Activated CD8-positive, alpha-beta memory T cell treated with anti-CD3 and anti-CD28 coated beads, Interleukin-2, amount 50 U/mL, for 4 hours (primary cell): ENCODE data around the gene DAP.
"Not testable (repeated sequence)": the region's sequence is repeated elsewhere in the genome, so short reads cannot be mapped to it uniquely, and the experiment has no call there.

Experiments
- DNase-seq: peaks from one replicate; pipeline ENCODE4 v3.0.0-alpha.2; 2020

The DAP gene, protein sequence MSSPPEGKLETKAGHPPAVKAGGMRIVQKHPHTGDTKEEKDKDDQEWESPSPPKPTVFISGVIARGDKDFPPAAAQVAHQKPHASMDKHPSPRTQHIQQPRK

GRCh38 chr5:10761185-10761932 is at the start of gene DAP:
TSS of gene DAP (minus strand) at chr5:10761234. CDS start at chr5:10761068, 166 bp downstream.
- DNase-seq = peak; percentile 91

DNA sequence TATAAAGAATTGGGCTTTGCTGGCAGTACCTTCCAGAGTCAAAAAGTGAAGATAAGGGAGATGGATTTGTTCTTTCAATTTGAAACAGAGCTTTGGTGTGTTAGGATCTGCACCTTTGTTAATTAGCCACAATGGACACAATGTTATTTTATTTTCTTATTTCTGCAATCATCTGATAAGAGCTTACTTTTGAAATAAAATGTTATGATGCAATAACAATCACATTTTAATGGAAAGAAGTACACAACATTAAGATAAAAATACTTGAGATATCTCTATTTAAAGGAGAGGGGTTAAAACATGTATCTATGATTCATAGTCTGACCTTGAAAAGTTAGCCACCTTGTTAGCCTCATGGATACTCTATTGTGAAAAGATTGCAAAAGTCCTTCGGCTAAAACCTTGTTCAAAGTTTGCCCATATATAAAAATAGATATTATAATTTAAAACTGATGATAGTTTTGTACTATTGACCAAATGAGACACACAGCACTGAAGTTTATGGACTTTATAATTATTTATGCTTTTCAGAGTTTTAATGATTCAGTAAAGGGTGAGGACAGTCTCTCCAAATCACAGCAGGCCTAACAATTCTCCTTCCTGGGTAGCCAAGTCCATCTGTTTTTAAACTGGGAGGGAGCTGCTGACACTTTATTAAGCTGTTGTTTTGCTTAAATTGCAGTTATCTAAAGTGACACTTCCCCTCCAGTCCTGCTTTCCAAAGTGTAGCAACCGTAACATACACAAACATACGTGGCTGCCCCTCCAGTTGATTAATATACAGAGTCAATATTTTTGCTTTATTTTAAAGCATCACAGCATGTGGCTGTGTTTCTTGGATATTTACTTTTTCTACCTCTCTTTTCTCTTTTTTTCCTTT is 47.6 kb upstream of the DAP start:
- no peak for DNase-seq

DNA sequence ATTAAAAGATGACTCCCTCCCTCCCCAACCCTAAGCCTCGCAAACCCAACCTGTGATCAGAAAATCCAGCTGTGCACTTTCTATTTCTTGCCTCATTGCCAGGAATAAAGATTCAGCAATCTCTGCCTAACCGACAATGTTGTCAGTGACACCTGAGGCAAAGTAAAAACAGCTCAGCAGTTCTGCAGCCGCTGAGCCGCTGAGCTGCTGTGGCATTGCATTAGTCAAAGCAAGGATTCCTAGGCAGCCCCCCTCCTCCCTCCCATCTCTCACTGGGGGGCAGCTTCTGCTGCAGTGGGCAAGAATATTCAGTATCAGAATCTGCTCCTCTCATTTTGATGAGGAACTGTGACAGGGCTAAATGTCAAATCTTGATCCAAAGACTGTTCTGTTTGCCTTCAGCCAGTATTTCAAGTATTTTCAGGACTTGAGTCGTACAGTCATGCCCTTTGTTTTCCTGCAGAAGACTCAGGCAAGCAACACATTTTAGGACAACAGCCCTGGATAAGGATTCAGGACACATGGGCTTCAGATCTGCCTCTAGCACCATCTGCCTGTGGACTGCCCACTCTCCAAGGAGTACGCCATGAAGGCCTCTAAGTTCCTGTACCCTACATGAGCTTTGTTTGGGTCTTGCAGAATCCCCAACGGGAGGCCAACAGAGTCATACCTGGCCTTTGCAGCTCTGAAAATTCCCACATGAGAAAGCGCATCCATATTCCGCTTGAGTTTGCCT is 41.1 kb upstream of the DAP start:
- no peak for DNase-seq

DNA sequence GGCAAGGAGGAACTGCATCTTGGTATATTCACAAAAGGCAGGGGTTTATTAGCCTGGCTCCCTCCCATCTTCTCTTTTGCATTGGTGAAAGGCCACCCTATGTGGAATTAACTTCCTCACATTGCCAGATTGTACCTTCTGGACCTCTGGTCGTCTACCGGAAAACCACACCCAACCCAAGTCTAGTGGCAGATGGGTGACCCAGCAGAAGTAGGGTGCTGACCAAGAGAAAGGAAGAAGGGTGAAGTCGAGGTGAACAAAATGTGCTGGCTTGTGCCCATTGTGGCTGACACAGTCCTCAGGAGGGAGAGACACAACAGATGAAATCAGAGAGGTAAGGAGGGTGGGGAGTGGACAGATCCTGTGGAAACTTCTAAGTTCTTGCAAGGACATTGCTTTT is 39.8 kb upstream of the DAP start:
- no peak for DNase-seq

DNA sequence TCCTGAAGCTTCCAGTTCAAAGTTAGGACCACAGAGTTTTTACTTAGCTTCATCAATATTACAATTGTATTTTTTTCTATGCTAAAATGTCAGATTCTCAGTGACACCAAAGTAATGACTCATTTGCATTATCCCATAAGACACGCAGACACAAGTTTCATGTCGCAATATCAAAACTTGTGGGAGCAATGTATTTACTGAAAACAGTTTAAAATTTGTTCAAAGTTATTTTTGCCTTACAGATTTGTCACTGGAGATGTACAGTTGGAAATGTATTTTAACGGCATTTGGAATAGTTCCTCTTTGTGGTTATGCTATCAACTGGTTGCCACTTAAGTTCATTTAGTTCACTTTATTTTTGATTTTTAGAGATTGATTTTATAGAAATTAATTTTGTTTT is 36.2 kb upstream of the DAP start:
- no peak for DNase-seq

DNA sequence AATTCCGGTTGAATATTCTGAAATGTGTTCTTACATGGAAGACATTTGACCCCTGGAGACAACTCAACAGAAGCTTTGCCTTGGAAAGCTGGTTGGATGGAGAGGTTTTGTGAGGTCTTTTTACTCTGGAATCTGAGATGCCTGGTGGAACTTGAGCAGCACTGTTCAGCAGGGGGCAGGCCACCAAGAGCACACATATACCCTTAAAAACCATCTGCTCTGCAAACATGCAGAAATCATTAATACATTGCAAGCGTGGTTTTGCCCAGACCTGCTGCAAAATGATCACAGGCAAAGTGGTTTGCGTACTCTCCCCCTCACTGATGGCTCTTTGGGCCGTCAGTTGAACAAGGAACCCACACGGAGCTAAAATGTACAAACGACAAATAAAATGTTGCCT is 32.8 kb upstream of the DAP start:
- DNase-seq = no peak

DNA sequence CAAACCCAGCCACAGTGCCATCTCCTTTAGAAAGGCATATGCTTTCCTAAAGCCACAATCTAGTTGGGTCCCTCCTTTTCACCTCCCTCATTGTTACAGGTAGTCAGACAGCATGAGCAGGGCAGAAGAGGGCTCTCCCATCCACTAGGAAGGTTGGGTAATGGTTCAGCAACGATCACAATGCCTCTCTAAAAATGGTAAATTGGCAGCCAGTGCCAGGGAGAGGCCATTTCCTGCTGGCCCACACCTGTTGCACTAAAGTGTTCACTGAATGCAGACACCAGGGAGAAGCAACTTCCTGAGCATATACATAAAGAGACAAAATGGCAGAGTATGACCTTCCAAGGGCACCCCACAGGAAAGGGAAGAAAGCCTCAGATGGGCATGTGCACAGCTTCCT is 31.3 kb upstream of the DAP start:
- no peak for DNase-seq

- DNase-seq = no peak
Observed at GRCh38 chr5:10789726-10790125, 28.7 kb upstream of the DAP start.

DNA sequence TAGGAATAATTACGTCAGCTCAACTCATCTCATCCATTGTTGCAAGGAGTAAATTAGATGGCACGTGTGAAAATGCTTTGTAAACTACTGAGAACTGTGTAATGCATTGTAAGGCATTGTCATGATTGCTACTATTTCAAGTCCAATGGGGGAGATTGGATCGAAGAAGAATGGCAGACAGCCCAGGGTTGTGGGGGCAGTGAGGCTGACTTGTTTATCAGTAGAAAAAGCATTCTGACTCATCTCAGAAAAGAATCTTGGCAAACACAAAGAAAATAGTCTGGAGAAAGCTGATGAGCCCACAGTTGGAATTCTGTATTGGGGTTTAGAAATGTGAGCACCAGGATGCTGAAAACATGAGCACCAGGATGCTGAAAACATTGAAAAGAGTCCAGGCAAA is 28.0 kb upstream of the DAP start:
- no peak for DNase-seq

DNA sequence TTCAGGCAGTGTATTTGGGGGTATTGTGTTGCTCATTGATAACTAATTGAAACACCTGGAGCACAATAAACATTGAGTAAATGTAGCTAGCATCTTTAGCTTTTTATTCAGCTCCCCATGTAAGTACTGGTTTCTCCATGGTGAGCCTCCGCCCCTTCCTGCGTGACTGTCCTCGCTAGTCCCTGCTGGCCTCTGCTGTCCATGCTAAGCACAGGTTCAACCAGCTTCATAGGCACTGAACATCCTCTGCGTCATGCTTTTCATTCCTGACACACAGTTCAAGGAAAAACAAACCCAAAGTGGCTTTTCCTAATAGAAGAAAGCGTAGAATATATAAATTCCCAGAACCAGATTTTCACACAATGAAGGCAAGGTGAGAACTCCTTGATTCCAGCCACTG is 27.3 kb upstream of the DAP start:
- no peak for DNase-seq

- DNase-seq = no peak
Observed at GRCh38 chr5:10786835-10787234, 25.8 kb upstream of the DAP start.

DNA sequence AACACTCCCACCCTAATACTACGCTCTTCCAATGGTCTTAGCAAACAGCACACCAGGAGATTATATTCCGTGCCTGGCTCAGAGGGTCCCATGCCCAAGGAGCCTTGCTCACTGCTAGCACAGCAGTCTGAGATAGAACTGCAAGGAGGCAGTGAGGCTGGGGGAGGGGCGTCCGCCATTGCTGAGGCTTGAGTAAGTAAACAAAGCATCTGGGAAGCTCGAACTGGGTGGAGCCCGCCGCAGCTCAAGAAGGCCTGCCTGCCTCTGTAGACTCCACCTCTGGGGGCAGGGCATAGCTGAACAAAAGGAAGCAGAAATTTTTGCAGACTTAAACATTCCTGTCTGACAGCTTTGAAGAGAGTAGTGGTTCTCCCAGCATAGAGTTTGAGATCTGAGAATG is 19.2 kb upstream of the DAP start:
- DNase-seq = not testable (repeated sequence)

GRCh38 chr5:10779592-10779991 is 18.6 kb upstream of the DAP start:
- no peak for DNase-seq

GRCh38 chr5:10778179-10778910 is 17.3 kb upstream of the DAP start:
- DNase-seq = no peak

GRCh38 chr5:10775646-10776045 is 14.6 kb upstream of the DAP start:
- DNase-seq = no peak

- DNase-seq = no peak
Observed at GRCh38 chr5:10772901-10773585, 12.0 kb upstream of the DAP start.

DNA sequence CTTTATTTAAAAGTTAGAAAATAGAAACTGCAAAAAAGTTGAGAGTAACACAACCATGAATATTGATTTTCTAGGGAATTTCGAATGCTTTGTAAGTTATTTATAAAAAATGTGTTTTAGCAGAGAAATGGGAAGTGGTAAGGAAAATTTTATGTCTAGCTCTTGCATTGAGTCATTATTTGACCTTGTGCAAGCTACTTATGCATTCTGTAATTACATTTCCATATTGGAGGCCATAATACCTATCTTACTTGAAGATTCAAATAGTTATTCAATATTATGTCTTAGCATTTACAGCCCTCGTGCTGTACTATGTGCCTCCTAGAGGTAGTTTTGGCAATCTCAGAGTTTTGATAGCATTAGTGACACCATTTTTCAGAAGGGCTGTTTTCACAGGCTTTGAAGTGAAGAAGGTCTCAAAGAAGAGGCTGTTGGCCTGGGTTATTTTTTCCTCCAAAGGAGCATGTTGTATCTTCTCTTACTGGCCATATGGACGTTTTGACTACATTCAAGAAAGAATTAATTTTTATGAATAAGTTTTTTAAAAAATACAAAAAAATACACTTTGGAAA is 7.4 kb upstream of the DAP start:
- no peak for DNase-seq

GRCh38 chr5:10762776-10763500 is 1.9 kb upstream of the DAP start:
- DNase-seq = no peak

DNA sequence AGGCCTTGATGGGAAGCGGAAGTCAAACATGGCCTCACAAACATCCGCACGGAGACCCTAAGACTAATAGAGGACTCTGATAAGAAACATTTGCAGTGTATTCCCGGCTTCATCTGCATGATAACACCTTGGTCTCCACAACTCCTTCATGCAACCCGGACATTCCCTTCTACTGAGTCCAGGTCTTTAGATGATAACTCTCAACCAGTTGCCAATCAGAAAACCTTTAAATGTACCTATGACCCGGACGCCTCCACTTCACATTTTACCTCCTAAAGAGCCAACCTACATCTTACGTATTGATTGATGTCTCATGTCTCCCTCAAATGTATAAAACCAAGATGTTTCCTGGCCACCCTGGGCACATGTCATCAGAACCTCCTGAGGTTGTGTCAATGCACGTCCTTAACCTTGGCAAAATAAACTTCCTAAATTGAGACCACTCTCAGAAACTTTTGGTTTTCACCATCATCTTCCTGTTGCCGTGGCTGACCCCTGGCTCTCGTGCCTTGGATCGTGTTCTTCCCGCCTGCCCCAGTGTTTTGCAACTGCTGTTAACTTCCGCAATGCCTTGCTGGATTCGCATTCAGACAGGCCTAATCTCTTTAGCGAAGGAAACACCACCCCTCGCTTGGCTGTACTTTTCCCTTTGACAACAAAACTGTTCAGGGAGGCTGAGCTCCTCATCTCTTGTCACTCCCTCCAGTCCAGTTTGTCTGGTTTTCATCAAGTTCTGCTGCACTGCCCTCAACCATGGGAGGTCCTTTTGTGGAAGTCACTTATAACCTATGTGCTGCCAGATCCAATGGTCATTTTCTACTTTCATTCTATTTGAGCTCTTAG is 1.1 kb upstream of the DAP start:
- no peak for DNase-seq

GRCh38 chr5:10760921-10761184 is 181 bp downstream of the DAP start:
- no peak for DNase-seq
